Activated CD8-positive, alpha-beta memory T cell treated with anti-CD3 and anti-CD28 coated beads, Interleukin-2, amount 10 ng/mL, durations not matched to agents 7 days and 5 days (primary cell): ENCODE data around the gene ARHGAP35. TPM values are rescaled to one million over a fixed set of nuclear protein-coding genes. Genes with fewer than 3 reads are reported as not detected.
"Not testable (repeated sequence)": the region's sequence is repeated elsewhere in the genome, so short reads cannot be mapped to it uniquely, and the experiment has no call there.

Source experiments
- ATAC-seq: fragments of 150-1000 bp; cut with Tn5 transposase; one replicate; pipeline ENCODE4 v1.10.0; 2021; ENCODE audit warnings: moderate library complexity
- CTCF ChIA-PET: fragments of 350-600 bp; sonication (Branson Sonifier 250); formaldehyde crosslinking; loops from one replicate; lab custom pipeline; 2021; ENCODE audit warnings: antibody characterized with exemption; lab: Charles Lee
- DNase-seq: peaks from one replicate; pipeline ENCODE4 v3.0.0-alpha.2; 2020
- H3K27ac Mint-ChIP-seq: one replicate; pipeline ENCODE4 v1.8.0; 2021; ENCODE audit warnings: mild to moderate bottlenecking, mixed read lengths
- H3K27me3 Mint-ChIP-seq: one replicate; pipeline ENCODE4 v1.8.0; 2021; ENCODE audit warnings: mixed read lengths
- H3K36me3 Mint-ChIP-seq: one replicate; pipeline ENCODE4 v1.8.0; 2021; ENCODE audit warnings: mild to moderate bottlenecking, mixed read lengths
- H3K4me1 Mint-ChIP-seq: one replicate; pipeline ENCODE4 v1.8.0; 2021; ENCODE audit warnings: mixed read lengths
- H3K4me3 Mint-ChIP-seq: one replicate; pipeline ENCODE4 v1.8.0; 2021; ENCODE audit warnings: mild to moderate bottlenecking, moderate library complexity, mixed read lengths
- H3K9me3 Mint-ChIP-seq: one replicate; pipeline ENCODE4 v1.8.0; 2022; ENCODE audit warnings: low read depth, mixed read lengths
- total RNA-seq, 2 experiments: library from RNA; stranded (reverse); gene quantifications; one replicate each; pipeline ENCODE4 v1.2.3, GENCODE V29; 2021

The ARHGAP35 gene
- total RNA-seq, 2 experiments from 2014 or later: 31.7 to 35.0 TPM

DNA sequence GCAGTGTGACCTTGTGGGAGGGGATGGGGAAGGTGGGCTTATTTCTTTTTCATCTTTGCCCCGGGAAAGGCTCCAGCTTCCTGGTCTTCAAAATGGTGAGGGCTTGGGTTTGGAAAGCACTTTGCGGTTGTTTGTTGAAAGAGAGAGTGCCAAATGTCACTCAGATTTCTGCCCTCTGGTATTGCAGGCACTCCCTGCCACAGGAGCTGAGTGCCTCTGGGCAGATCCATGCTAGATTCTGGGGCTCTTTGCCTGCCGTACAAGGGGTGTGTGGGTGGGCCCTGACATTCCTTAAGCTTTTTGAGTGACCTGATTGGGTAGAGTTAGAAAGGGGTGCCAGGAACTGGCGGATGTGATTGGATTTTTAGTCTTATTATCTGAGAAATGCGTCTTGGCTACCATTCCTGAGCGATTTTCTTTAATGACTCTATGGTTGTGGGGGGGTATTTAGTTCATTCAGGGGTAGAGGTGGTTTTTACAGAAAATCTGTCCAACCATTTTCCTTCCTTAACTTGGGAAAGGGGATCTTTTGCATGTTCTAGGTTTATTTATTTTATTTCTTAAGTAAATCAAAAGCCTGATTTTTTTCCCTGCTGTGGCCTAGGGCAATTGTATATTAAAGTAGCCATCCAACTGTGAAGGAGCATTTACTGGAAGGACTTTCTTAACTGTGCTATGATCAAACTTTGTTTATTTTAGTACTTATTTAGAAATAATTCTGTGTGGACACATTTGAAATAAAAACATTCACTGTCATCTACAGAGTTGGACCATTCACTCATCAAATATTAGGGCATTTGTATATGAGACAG is 3.2 kb downstream of the ARHGAP35 start:
- peaks cover 10% of the 10 kb centered on the region for H3K36me3 Mint-ChIP-seq
- CTCF ChIA-PET: interaction anchor here (2.6 to 3.0 kb wide), 2 partner anchors 10 to 149 kb away, joined by 8 to 15 read pairs; no protein-coding TSS in a partner anchor
- H3K27me3 Mint-ChIP-seq: no peaks in the 10 kb centered on the region
- H3K9me3 Mint-ChIP-seq: no peaks in the 10 kb centered on the region
- ATAC-seq: no peak
- H3K4me1 Mint-ChIP-seq: peaks cover 30% of the 10 kb centered on the region
- H3K27ac Mint-ChIP-seq: no peak overlapping the region
- H3K4me3 Mint-ChIP-seq: no peak overlapping the region
- DNase-seq: no peak

DNA sequence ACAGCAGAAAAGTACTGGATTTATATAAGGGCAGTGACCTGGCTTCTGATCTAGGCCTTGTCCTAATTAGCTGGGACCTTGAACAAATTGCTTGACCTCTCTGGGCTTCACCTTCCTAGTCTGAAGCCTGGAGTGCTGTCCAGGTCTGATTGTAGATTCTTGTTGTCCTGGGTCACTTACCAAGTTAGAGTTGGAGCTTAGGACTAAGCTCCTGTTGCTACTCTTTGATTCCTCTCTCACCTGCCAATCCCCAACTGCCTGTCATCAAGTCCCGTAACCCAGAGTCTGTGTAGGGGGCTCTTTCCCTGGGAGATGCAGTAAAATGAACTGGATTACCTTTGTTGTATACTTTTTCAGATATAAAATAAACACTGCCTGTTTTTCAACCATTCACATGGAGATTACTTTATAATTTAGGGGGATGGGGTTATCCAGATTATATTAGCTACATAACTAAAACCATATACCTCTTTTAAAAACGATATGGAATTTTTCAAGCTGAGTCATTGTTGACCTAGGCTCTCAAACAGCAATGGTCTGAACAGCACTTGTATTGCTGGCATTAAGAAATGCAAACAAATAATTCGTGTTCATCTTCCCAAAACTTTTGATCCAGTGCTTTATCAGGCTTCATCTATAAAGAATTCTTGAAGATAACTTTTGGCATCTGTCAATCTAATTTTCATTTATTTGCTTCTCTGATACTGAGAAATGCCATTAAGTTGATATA is 5.8 kb downstream of the ARHGAP35 start:
- Mint-ChIP-seq H3K27ac (no peak overlapping the region), H3K9me3 (no peaks in the 10 kb centered on the region), H3K36me3 (peaks cover 10% of the 10 kb centered on the region), H3K4me3 (no peak overlapping the region), H3K4me1 (peaks cover 28% of the 10 kb centered on the region), H3K27me3 (no peaks in the 10 kb centered on the region)
- CTCF ChIA-PET: interaction anchor here (1.0 to 1.7 kb wide), 3 partner anchors 18 to 146 kb away, joined by 4 to 7 read pairs (median 5); no protein-coding TSS in a partner anchor
- ATAC-seq: no peak
- no peak for DNase-seq

GRCh38 chr19:46867170-46867569 is 6.4 kb downstream of the ARHGAP35 start:
- Mint-ChIP-seq H3K9me3 (no peaks in the 10 kb centered on the region), H3K36me3 (peaks cover 10% of the 10 kb centered on the region), H3K4me3 (no peak overlapping the region), H3K27me3 (no peaks in the 10 kb centered on the region), H3K27ac (no peak overlapping the region), H3K4me1 (peaks cover 28% of the 10 kb centered on the region)
- DNase-seq (no peak), ATAC-seq (no peak)
- CTCF ChIA-PET: interaction anchor here (0.6 to 1.7 kb wide), 3 partner anchors 9 to 146 kb away, joined by 3 to 7 read pairs (median 5); no protein-coding TSS in a partner anchor

GRCh38 chr19:46868025-46868802 is 7.4 kb downstream of the ARHGAP35 start:
- Mint-ChIP-seq H3K27me3 (no peaks in the 10 kb centered on the region), H3K4me3 (no peak overlapping the region), H3K4me1 (peaks cover 28% of the 10 kb centered on the region), H3K27ac (peak overlapping the region; percentile 58), H3K9me3 (no peaks in the 10 kb centered on the region), H3K36me3 (peaks cover 10% of the 10 kb centered on the region)
- no peak for DNase-seq
- CTCF ChIA-PET: interaction anchor here (0.6 to 2.2 kb wide), 5 partner anchors 10 to 417 kb away, joined by 3 to 9 read pairs (median 4); no protein-coding TSS in a partner anchor
- ATAC-seq: no peak

DNA sequence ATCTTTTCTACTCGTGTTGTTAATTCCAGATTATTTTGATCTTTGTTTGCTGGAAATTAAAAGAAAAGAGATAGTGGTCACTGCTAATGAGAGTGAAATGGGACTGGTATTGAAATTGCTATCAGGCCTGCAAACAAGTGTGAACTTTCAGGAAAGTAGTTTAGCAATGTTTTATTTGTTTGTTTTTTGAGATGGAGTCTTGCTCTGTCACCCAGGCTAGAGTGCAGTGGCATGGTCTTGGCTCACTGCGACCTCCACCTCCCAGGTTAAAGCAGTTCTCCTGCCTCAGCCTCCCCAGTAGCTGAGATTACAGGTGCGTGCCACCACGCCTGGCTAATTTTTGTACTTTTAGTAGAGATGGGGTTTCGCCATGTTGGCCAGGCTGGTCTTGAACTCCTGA is 10.4 kb downstream of the ARHGAP35 start:
- H3K9me3 Mint-ChIP-seq, CTCF ChIA-PET, ATAC-seq, H3K36me3 Mint-ChIP-seq, H3K4me3 Mint-ChIP-seq, DNase-seq, H3K27me3 Mint-ChIP-seq, H3K27ac Mint-ChIP-seq: not testable (repeated sequence)
- peaks cover 21% of the 10 kb centered on the region for H3K4me1 Mint-ChIP-seq

DNA sequence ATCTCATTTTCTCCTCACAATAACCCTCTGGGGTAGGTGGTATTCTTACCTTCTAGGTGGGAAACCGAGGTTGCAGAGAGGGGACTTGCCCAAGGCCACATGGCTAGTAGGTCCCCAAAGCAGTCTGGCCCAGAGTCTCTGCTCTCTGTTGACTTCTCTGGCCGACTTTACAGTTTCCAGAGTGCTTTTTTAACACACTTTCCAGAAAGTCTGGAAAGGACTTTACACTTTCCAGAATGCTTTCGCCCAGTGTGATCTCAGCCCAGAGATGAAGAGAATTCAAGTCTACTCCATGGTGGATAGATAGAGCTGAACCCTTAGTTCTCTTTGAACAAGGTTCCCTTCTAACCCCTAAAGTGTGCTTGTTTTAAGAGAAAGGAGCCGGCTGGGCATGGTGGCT is 12.2 kb downstream of the ARHGAP35 start:
- H3K36me3 Mint-ChIP-seq: no peaks in the 10 kb centered on the region
- CTCF ChIA-PET: interaction anchor here (1.0 to 1.7 kb wide), 3 partner anchors 13 to 140 kb away, joined by 4 to 6 read pairs (median 4); no protein-coding TSS in a partner anchor

GRCh38 chr19:46875234-46875633 is 14.4 kb downstream of the ARHGAP35 start:
- CTCF ChIA-PET: interaction anchor here (2.3 kb wide), 1 partner anchor 12 kb away, joined by 8 read pairs; no protein-coding TSS in a partner anchor
- Mint-ChIP-seq H3K27me3 (no peaks in the 10 kb centered on the region), H3K4me3 (no peak overlapping the region), H3K4me1 (peaks cover 5% of the 10 kb centered on the region), H3K36me3 (no peaks in the 10 kb centered on the region), H3K27ac (no peak overlapping the region), H3K9me3 (no peaks in the 10 kb centered on the region)
- ATAC-seq: no peak
- no peak for DNase-seq

More for the DNA sequence above, 12.2 kb downstream of the ARHGAP35 start:
- Mint-ChIP-seq H3K27ac (no peak overlapping the region), H3K4me1 (peaks cover 10% of the 10 kb centered on the region), H3K9me3 (no peaks in the 10 kb centered on the region), H3K4me3 (no peak overlapping the region), H3K27me3 (no peaks in the 10 kb centered on the region)
- DNase-seq (no peak), ATAC-seq (no peak)

- ATAC-seq: no peak
- peaks cover 1% of the 10 kb centered on the region for H3K36me3 Mint-ChIP-seq
Measured at GRCh38 chr19:46875657-46876056, 14.9 kb downstream of the ARHGAP35 start.

DNA sequence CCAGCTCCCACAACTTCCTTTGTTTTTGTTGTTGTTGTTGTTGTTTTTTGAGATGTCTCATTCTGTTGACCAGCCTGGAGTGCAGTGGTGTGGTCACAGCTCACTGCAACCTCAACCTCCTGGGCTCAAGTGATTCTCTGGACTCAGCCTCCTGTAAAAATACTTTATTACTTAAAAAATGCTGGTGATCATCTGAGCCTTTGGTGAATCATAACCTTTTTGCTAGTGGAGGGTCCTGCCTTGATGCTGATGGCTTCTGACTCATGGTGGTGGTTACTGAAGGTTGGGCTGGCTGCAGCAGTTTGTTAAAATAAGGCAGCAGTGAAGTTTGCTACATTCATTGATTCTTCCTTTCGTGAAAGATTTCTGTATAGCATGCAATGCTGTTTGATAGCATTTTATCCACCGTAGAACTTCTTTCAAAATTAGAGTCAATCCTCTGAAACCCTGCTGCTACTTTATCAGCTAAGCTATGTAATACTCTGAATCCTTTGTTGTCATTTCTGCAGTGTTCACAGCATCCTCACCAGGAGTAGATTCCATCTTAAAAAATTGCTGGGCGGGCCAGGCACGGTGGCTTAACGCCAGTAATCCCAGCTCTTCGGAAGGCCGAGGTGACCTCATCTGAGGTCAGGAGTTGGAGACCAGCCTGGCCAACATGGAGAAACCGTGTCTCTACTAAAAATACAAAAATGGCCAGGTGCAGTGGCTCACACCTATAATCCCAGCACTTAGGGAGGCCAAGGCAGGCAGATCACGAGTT is 18.0 kb downstream of the ARHGAP35 start:
- Mint-ChIP-seq H3K4me1 (peaks cover 5% of the 10 kb centered on the region), H3K27ac (no peak overlapping the region), H3K36me3 (peaks cover 3% of the 10 kb centered on the region), H3K27me3 (no peaks in the 10 kb centered on the region), H3K9me3 (no peaks in the 10 kb centered on the region), H3K4me3 (no peak overlapping the region)
- peak; percentile 36 for ATAC-seq
- DNase-seq: no peak
- CTCF ChIA-PET: interaction anchor here (0.9 to 1.0 kb wide), 2 partner anchors 54 to 117 kb away, joined by 3 read pairs; no protein-coding TSS in a partner anchor

More at GRCh38 chr19:46875657-46876056, 14.9 kb downstream of the ARHGAP35 start:
- H3K4me1 Mint-ChIP-seq: peaks cover 5% of the 10 kb centered on the region
- H3K4me3 Mint-ChIP-seq: no peak overlapping the region
- CTCF ChIA-PET: interaction anchor here (2.3 kb wide), 1 partner anchor 13 kb away, joined by 8 read pairs; no protein-coding TSS in a partner anchor
- H3K27ac Mint-ChIP-seq: no peak overlapping the region
- DNase-seq: no peak
- H3K27me3 Mint-ChIP-seq: no peaks in the 10 kb centered on the region
- H3K9me3 Mint-ChIP-seq: no peaks in the 10 kb centered on the region

DNA sequence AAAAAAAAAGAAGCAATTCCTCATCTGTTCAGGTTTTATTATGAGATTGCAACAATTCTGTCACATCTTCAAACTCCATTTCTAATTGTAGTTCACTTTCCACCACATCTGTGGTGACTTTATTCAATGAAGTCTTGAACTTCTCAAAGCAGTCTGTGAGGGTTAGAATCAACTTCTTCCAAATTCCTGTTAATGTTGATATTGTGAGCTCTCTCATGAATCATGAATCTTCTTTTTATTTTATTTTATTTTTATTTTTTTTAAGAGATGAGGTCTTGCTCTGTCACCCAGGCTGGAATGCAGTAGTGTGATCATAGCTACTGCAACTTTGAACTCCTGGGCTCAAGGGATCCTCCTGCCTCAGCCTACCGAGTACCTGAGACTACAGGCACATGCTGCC is 19.6 kb downstream of the ARHGAP35 start:
- H3K36me3 Mint-ChIP-seq: peaks cover 5% of the 10 kb centered on the region
- H3K9me3 Mint-ChIP-seq: no peaks in the 10 kb centered on the region
- no peak overlapping the region for H3K27ac Mint-ChIP-seq
- ATAC-seq (no peak), DNase-seq (no peak)
- no peak overlapping the region for H3K4me3 Mint-ChIP-seq
- H3K4me1 Mint-ChIP-seq: peaks cover 7% of the 10 kb centered on the region
- no peaks in the 10 kb centered on the region for H3K27me3 Mint-ChIP-seq
- CTCF ChIA-PET: interaction anchor here (0.9 to 1.3 kb wide), 2 partner anchors 48 to 133 kb away, joined by 3 to 4 read pairs; no protein-coding TSS in a partner anchor

DNA sequence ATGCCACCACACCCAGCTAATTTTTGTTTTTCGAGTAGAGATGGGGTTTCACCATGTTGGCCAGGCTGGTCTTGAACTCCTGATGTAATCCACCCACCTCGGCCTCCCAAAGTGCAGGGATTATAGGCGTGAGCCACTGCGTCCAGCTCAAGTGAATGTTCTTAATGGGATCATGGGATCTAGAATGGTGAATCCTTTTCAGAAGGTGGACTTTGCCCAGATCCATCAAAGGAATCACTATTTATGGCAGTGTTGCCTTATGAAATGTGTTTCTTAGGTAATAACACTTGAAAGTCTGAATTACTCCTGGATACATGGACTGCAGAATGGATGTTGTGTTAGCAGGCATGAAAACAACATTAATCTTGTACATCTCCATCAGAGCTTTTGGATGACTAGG is 20.3 kb downstream of the ARHGAP35 start:
- H3K27ac Mint-ChIP-seq: no peak overlapping the region
- CTCF ChIA-PET: interaction anchor here (0.6 to 1.3 kb wide), 4 partner anchors 9 to 139 kb away, joined by 3 to 7 read pairs (median 4); partner anchors contain the start of gene NPAS1
- H3K27me3 Mint-ChIP-seq: no peaks in the 10 kb centered on the region
- H3K4me1 Mint-ChIP-seq: peaks cover 9% of the 10 kb centered on the region
- H3K36me3 Mint-ChIP-seq: peaks cover 5% of the 10 kb centered on the region
- DNase-seq: no peak
- H3K9me3 Mint-ChIP-seq: no peaks in the 10 kb centered on the region
- no peak for ATAC-seq
- H3K4me3 Mint-ChIP-seq: no peak overlapping the region

- Mint-ChIP-seq H3K27me3 (no peaks in the 10 kb centered on the region), H3K4me3 (no peak overlapping the region), H3K4me1 (peaks cover 16% of the 10 kb centered on the region), H3K36me3 (peaks cover 11% of the 10 kb centered on the region), H3K27ac (no peak overlapping the region), H3K9me3 (no peaks in the 10 kb centered on the region)
- DNase-seq: no peak
- ATAC-seq: no peak
- CTCF ChIA-PET: interaction anchor here (1.2 kb wide), 1 partner anchor 8 kb away, joined by 7 read pairs; no protein-coding TSS in a partner anchor
Measured at GRCh38 chr19:46882034-46882433, 21.2 kb downstream of the ARHGAP35 start.
